VCaP (cell line): ENCODE results near the gene ABLIM1.

Source experiments
- H3K27ac ChIP-seq: fragments of 450-650 bp; 2 replicates; pipeline ENCODE4 v1.5.1; 2017
- TF ChIP-seq, protein P1 (sequence below): fragments of 450-650 bp; conservative IDR thresholded peaks from 2 replicates; pipeline ENCODE4 v1.5.1; 2017; ENCODE audit warnings: mild to moderate bottlenecking, moderate library complexity

The ABLIM1 gene

DNA sequence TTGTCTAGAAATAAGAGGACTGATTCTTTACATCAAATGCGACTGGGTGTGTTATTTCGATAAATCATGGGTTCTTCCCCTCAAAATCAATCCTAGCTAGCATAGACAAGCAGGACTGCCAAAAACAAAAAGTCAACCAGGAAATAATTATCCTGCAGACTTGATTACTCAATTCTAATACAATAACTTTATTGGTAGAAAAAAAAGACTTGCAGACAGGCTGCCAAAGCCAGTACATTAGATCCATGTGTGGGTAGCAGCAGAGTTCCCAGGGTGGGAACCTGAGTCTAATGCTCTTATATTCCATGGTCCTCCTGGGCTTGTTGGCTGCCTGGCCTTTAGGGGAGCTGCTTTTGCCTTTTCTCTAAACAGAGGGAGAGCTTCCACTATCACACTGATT is 261.6 kb downstream of the ABLIM1 start:
- TF ChIP-seq, protein P1, sequence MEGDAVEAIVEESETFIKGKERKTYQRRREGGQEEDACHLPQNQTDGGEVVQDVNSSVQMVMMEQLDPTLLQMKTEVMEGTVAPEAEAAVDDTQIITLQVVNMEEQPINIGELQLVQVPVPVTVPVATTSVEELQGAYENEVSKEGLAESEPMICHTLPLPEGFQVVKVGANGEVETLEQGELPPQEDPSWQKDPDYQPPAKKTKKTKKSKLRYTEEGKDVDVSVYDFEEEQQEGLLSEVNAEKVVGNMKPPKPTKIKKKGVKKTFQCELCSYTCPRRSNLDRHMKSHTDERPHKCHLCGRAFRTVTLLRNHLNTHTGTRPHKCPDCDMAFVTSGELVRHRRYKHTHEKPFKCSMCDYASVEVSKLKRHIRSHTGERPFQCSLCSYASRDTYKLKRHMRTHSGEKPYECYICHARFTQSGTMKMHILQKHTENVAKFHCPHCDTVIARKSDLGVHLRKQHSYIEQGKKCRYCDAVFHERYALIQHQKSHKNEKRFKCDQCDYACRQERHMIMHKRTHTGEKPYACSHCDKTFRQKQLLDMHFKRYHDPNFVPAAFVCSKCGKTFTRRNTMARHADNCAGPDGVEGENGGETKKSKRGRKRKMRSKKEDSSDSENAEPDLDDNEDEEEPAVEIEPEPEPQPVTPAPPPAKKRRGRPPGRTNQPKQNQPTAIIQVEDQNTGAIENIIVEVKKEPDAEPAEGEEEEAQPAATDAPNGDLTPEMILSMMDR, result no peak
- H3K27ac ChIP-seq, result no peak overlapping the region

- TF ChIP-seq, protein P1, result no peak
- no peak overlapping the region for H3K27ac ChIP-seq
These were observed 262.6 kb downstream of the ABLIM1 start for GRCh38 chr10:114395366-114396022.

DNA sequence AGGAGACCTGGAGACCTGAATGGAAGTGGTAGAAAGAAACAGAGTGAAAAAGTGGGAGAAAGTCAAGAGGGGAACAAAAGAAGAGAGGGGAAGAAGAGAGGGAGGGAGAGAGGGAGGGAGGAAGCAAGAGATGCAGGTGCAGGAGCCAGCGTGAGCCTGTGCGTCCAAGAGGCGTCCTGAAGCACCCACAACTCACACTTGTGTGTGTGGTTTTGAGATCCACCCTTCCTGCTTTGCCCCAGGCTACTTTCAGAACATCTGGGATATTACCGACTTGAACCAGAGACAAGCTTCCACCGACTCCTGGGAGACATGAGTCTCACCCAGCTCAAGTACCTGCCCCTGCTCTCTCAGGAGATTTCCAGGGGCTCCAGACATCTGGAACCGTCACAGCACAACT is 263.5 kb downstream of the ABLIM1 start:
- TF ChIP-seq, protein P1, result no peak
- H3K27ac ChIP-seq, result no peak overlapping the region

- TF ChIP-seq, protein P1, result no peak
- H3K27ac ChIP-seq, result no peak overlapping the region
These were observed 264.2 kb downstream of the ABLIM1 start for GRCh38 chr10:114393886-114394285.

DNA sequence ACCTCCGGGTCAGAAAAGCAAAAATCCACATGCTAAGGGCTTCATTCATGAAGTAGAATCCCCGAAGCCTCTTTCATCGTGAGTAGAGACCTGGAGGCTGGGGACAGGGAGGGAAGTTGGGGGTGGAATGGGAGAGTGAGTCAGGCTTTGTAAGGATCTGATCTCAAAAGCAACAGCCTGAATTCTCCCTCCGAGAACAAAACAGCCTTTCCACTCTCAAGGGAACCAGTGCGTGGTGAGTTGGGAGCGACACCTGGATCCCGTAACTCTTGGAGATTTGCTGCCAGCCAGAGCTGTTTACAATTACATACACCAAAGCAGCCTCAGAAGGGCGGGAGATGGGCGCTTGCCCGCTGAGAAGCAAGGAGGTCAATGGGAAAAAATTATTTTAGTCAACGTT is 264.6 kb downstream of the ABLIM1 start:
- H3K27ac ChIP-seq, result no peak overlapping the region
- TF ChIP-seq, protein P1, result no peak

DNA sequence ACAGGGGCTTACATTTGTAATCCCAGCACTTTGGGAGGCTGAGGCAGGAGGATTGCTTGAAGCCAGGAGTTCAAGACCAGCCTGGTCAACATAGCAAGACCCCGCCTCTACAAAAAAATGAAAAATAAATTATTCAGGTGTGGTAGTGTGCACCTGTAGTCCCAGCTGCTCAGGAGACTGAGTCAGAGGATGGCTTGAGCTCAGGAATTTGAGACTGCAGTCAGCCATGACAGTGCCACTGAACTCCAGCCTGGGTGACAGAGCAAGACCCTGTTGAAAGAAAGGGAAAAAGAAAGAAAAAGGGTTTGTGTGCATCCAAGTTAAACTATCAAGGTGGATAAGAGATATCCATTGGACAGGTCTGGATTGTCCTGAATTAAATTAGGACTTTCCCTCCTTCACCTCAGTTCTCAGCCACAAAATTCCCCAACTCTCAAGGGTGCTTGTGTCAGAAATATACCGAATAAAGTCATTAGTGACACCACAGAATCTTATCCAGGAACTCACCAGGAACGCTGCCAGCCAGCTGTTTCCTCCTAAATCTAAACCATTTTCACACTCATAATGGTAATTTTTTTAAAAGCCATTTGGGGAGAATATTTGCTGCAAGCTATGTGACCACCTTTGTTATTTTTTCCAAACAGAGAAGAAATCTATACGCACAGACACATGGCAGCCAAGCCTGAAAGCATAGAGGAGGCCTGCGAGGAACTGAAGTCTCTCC is 265.8 kb downstream of the ABLIM1 start:
- TF ChIP-seq, protein P1, result no peak
- no peak overlapping the region for H3K27ac ChIP-seq

DNA sequence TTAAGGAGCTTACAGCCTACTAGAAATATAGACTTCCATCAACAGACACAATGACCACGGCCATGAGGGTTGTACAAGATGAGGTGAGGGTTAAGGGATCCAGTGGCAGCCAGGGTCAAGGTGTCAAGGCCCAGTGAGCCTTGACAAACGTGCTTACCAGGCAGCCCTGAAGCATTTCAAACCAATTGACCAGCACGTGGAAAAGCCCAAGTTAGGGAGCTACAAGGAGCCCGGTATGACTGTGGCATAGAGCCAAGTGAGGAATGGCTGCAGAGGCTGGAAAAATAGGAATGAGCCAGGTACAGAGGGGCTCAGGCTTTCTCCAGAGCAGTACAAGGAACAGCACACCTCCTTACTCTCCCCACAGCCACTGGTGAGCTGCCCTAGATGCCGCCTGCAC is 266.5 kb downstream of the ABLIM1 start:
- TF ChIP-seq, protein P1, result no peak
- no peak overlapping the region for H3K27ac ChIP-seq
